GM11168 (cell line): ENCODE measurements around the gene IL20RB.

Experiments used
- in situ Hi-C: fragments of 300-500 bp; cut with MboI; formaldehyde crosslinking; loops from one replicate; pipeline ENCODE4 v1.12.0; 2022; ENCODE audit warnings: low sequenced_read_pairs; ENCODE audit not compliant: unreplicated experiment

The IL20RB gene

DNA sequence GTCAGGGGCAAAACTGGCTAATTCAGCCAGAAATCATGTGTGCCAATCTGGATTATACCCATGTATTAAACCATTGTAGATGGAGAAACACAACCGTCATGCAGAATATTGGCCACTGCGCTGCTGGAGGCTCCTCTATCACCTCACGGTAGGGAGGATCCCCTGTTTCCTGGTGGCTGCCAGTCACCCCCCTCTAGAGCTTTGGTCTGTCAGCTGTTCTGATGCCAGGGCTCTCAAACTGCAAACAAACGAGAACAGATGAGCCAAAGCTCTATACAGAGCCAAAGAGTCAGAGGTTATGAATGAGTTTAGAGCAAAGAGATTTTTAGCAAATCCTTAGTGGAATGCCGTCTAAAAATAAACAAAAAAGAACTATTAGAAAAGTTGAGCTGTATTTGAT is 62.5 kb downstream of the IL20RB start:
- in situ Hi-C loops, result loop anchor here (25.0 kb wide), 1 partner anchor 633 kb away; no protein-coding TSS in a partner anchor

DNA sequence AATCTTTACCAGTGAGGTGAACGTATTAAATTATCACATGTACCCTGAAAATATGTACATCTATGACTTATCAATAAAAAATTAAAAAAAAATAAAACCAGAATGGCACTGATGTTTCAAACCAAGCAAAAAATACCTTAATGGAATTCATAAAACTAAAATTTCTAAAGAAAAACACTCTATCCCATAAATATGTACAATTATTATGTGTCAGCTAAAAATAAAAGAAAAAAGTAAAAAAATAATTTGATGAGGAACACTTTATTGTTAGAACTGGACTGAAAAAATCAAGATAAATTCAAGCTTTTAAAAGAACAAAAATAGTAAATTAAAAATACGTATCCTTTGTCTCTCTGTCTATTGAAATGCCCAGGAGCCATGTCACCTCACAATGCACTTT is 63.1 kb downstream of the IL20RB start:
- in situ Hi-C loops, result loop anchor here (25.0 kb wide), 1 partner anchor 634 kb away; no protein-coding TSS in a partner anchor

GRCh38 chr3:137024348-137024747 is 66.6 kb downstream of the IL20RB start:
- in situ Hi-C loops, result loop anchor here (25.0 kb wide), 1 partner anchor 637 kb away; no protein-coding TSS in a partner anchor

- in situ Hi-C loops, result no loop called here
These were observed 68.9 kb downstream of the IL20RB start for GRCh38 chr3:137026701-137027100.

- in situ Hi-C loops, result no loop called here
These were observed 74.8 kb downstream of the IL20RB start for GRCh38 chr3:137032465-137033120.

DNA sequence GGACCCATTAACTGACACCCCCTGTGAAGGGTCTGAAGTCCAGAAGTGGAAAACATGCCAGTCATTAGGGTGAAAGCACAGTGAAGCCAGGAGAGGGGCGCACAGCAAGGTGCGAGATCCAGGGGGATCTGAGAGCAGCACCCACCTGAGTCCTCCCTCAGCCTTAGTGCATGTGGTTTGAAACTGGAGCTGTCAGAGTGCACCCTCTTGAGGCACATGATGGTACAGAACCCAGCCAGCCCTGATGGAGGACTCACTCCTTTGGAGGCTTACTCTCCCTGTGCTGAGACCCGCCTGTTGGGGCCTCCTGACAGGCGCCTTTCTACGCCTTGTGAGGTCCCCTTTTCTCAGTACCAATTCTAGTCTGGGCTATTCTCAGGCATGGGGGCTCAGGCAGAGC is 77.8 kb downstream of the IL20RB start:
- in situ Hi-C loops, result no loop called here

- in situ Hi-C loops, result no loop called here
These were observed 81.8 kb downstream of the IL20RB start for GRCh38 chr3:137039570-137039969.

DNA sequence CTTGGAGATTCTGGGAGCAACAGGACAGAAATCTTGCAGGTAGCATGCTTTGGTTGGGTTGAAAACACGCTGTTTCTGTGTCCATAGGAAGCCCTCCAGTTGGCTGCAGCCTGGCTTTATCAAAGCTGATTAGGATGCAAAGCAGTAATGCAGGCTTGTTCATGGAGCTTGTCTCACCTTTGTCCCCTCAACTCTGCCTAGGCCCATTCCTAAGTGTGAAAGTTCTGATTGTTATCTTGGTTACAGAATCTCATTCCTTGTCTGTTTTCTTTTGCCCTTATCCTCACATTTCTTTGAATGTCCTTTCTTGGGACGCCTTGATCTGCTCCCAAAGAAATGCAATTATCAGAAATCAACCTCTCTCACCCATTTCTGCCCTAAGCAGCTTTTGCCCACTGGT is 83.5 kb downstream of the IL20RB start:
- in situ Hi-C loops, result no loop called here

- in situ Hi-C loops, result no loop called here
These were observed 83.9 kb downstream of the IL20RB start for GRCh38 chr3:137041686-137042085.

- in situ Hi-C loops, result no loop called here
These were observed 89.0 kb downstream of the IL20RB start for GRCh38 chr3:137046747-137047146.

- in situ Hi-C loops, result no loop called here
These were observed 89.5 kb downstream of the IL20RB start for GRCh38 chr3:137047240-137047639.

- in situ Hi-C loops, result no loop called here
These were observed 92.5 kb downstream of the IL20RB start for GRCh38 chr3:137050281-137050680.

- in situ Hi-C loops, result no loop called here
These were observed 94.5 kb downstream of the IL20RB start for GRCh38 chr3:137052298-137052697.
